ENCODE measurements around the gene ANXA11.
A peak's percentile ranks its signal among the peaks of the same experiment; 100 is the strongest.

ANXA11 gene

GRCh38 chr10:80161321-80162083 lies 43.8 kb downstream of the ANXA11 start:
- no peak overlapping the region for H3K27ac ChIP-seq (ENCODE audit: extremely low read depth, low read depth, low read length)
- H3K36me3 ChIP-seq (ENCODE audit: control insufficient read depth in 2 of 2, insufficient read depth in 1 of 2, low read length in 2 of 2) = peaks cover 2 to 95% of the 10 kb centered on the region in 2 experiments; a peak in 2 of 3 replicates
- CTCF ChIA-PET = interaction anchor here (0.7 to 2.3 kb wide), 3 partner anchors 9 to 690 kb away, joined by 3 to 9 read pairs (median 3); no protein-coding TSS in a partner anchor
- H3K9me3 ChIP-seq (ENCODE audit: control insufficient read depth, insufficient read depth, low read depth, low read length) = no peaks in the 10 kb centered on the region
- POLR2A ChIA-PET = no interaction called here
- peaks cover 8% of the 10 kb centered on the region for H3K4me1 ChIP-seq (ENCODE audit: control insufficient read depth, insufficient read depth, low read length)
- 0 out of 2 replicates have a peak, but pooled peaks have one; percentile 29 for TF ChIP-seq ZNF2 (tag by site-specific recombination; IDR thresholded peaks at IDR 0.05)
- no peak for TF ChIP-seq ZNF473 (tag by site-specific recombination; IDR thresholded peaks at IDR 0.05)
- H3K4me3 ChIP-seq (ENCODE audit: low read depth, low read length) = no peak overlapping the region

- Histone ChIP-seq H3K4me1 (ENCODE audit: control insufficient read depth, insufficient read depth, low read length) (peaks cover 8% of the 10 kb centered on the region), H3K36me3 (ENCODE audit: control insufficient read depth in 2 of 2, insufficient read depth in 1 of 2, low read length in 2 of 2) (peaks cover 4 to 97% of the 10 kb centered on the region in 2 experiments; a peak in 2 of 3 replicates), H3K9me3 (ENCODE audit: control insufficient read depth, insufficient read depth, low read depth, low read length) (no peaks in the 10 kb centered on the region), H3K27ac (ENCODE audit: extremely low read depth, low read depth, low read length) (no peak overlapping the region), H3K4me3 (ENCODE audit: low read depth, low read length) (no peak overlapping the region)
- POLR2A ChIA-PET = no interaction called here
- CTCF ChIA-PET = interaction anchor here (0.6 to 0.8 kb wide), 2 partner anchors 30 to 42 kb away, joined by 3 to 4 read pairs; no protein-coding TSS in a partner anchor
- TF ChIP-seq ZFHX2 (tag by site-specific recombination; conservative IDR thresholded peaks at IDR 0.05) (peak; percentile 51), PATZ1 (tag by site-specific recombination; IDR thresholded peaks at IDR 0.05) (no peak), ZNF248 (tag by site-specific recombination; IDR thresholded peaks at IDR 0.05) (no peak), REPIN1 (tag by site-specific recombination; IDR thresholded peaks at IDR 0.05; ENCODE audit: low read depth) (no peak), SCRT2 (tag by site-specific recombination; IDR thresholded peaks at IDR 0.05) (peak; percentile 62), ZNF510 (tag by site-specific recombination; IDR thresholded peaks at IDR 0.05; ENCODE audit: insufficient replicate concordance) (no peak), SP7 (tag by site-specific recombination; IDR thresholded peaks at IDR 0.05) (no peak), IKZF3 (tag by site-specific recombination; IDR thresholded peaks at IDR 0.05) (no peak), GLIS2 (tag by site-specific recombination; IDR thresholded peaks at IDR 0.05) (peak; percentile 24; the same call in 1 of the 2 replicates), ZIC2 (tag by site-specific recombination; IDR thresholded peaks at IDR 0.05) (peak; percentile 98), ZBTB20 (tag by site-specific recombination; IDR thresholded peaks at IDR 0.05) (no peak), GLIS1 (tag by site-specific recombination; IDR thresholded peaks at IDR 0.05) (peak; percentile 32), ZNF26 (tag by site-specific recombination; IDR thresholded peaks at IDR 0.05) (no peak), ZNF2 (tag by site-specific recombination; IDR thresholded peaks at IDR 0.05) (no peak), EGR2 (tag by site-specific recombination; IDR thresholded peaks at IDR 0.05; ENCODE audit: low read depth) (peak; percentile 71), KLF9 (tag by site-specific recombination; IDR thresholded peaks at IDR 0.05; ENCODE audit: low read depth) (no peak)
Observed at GRCh38 chr10:80160361-80161320, 44.7 kb downstream of the ANXA11 start.

Data from HEK293 (cell line).